Measurements from ENCODE around the gene TUFT1. TPM values are rescaled to one million over a fixed set of nuclear protein-coding genes. Genes with fewer than 3 reads are reported as not detected.
A peak's percentile ranks its signal among the peaks of the same experiment; 100 is the strongest.
"Not testable (repeated sequence)": the region's sequence is repeated elsewhere in the genome, so short reads cannot be mapped to it uniquely, and the experiment has no call there.

The TUFT1 gene
- total RNA-seq, 3 donors from 2014 or later: 1.2 to 4.0 (median 2.2) TPM

- ATAC-seq (peak; percentile 96 to 99), DNase-seq (peak; percentile 86)
- peaks cover 7% of the 10 kb centered on the region for H3K9me3 Mint-ChIP-seq
- H3K27me3 Mint-ChIP-seq (ENCODE audit: low read depth): peaks cover 9% of the 10 kb centered on the region
- peaks cover 1% of the 10 kb centered on the region for H3K36me3 Mint-ChIP-seq (ENCODE audit: insufficient read depth)
- H3K4me3 Mint-ChIP-seq: peak overlapping the region; percentile 60
- peaks cover 8% of the 10 kb centered on the region for H3K4me1 Mint-ChIP-seq (ENCODE audit: low read depth)
These were observed 54.1 kb downstream of the TUFT1 start for GRCh38 chr1:151594143-151594625.

DNA sequence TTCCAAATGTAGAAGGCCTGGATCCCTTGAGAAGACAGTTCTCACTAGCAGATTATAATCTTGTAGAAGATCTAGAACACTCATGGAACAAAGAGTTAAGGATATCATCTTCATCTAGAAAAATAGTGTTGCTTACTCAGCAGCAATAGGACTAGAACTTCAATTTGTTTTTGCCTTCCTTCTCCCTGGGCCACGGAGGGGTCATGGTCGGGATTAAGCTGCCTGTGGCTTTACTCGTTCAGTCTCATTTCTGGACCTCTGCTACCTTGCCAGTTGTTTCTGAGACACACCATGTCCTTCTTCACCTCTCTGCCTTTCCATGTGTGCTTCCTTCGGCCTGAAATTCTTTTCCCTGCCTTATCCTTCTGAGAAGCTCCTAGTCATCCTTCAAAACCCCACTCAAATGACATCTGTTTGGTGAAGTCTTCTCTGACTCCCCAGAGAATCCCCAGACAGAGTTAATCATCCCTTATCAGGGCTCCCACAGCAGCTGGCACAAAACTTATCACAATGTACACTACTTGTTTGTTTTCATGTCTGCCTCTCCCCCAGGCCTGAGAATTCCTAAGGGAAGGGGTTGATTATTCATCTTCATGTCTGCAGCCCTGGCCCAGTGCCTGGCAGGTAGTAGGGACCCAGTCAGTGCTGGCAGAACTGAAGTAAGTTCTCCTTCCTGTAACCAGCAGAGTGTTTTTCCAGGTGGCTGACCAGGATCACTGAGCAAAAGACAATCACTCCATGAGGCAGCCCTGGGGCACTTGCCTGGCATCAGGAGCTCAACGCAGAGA lies 56.3 kb downstream of the TUFT1 start:
- ATAC-seq (no peak), DNase-seq (no peak)
- H3K9me3 Mint-ChIP-seq: no peaks in the 10 kb centered on the region
- H3K36me3 Mint-ChIP-seq (ENCODE audit: insufficient read depth): no peaks in the 10 kb centered on the region
- peaks cover 2% of the 10 kb centered on the region for H3K27me3 Mint-ChIP-seq (ENCODE audit: low read depth)
- peaks cover 8% of the 10 kb centered on the region for H3K4me1 Mint-ChIP-seq (ENCODE audit: low read depth)
- H3K4me3 Mint-ChIP-seq: no peak overlapping the region

- ATAC-seq; H3K4me3 Mint-ChIP-seq; H3K4me1 Mint-ChIP-seq (ENCODE audit: low read depth); DNase-seq; H3K36me3 Mint-ChIP-seq (ENCODE audit: insufficient read depth); H3K9me3 Mint-ChIP-seq: not testable (repeated sequence)
- peaks cover 10% of the 10 kb centered on the region for H3K27me3 Mint-ChIP-seq (ENCODE audit: low read depth)
These were observed 62.4 kb downstream of the TUFT1 start for GRCh38 chr1:151602550-151602949.

- H3K4me3 Mint-ChIP-seq: no peak overlapping the region
- no peaks in the 10 kb centered on the region for H3K9me3 Mint-ChIP-seq
- no peaks in the 10 kb centered on the region for H3K36me3 Mint-ChIP-seq (ENCODE audit: insufficient read depth)
- no peaks in the 10 kb centered on the region for H3K4me1 Mint-ChIP-seq (ENCODE audit: low read depth)
- ATAC-seq: no peak
- peaks cover 15% of the 10 kb centered on the region for H3K27me3 Mint-ChIP-seq (ENCODE audit: low read depth)
- DNase-seq: no peak
These were observed 64.2 kb downstream of the TUFT1 start for GRCh38 chr1:151604291-151604690.

- Mint-ChIP-seq H3K4me3 (no peak overlapping the region), H3K27me3 (ENCODE audit: low read depth) (peaks cover 15% of the 10 kb centered on the region), H3K4me1 (ENCODE audit: low read depth) (peaks cover under 1% of the 10 kb centered on the region), H3K9me3 (no peaks in the 10 kb centered on the region), H3K36me3 (ENCODE audit: insufficient read depth) (no peaks in the 10 kb centered on the region)
- DNase-seq (no peak), ATAC-seq (peak; percentile 44 to 48)
These were observed 66.3 kb downstream of the TUFT1 start for GRCh38 chr1:151606384-151606783.

GRCh38 chr1:151606857-151607256 lies 66.7 kb downstream of the TUFT1 start:
- DNase-seq (no peak), ATAC-seq (no peak)
- Mint-ChIP-seq H3K27me3 (ENCODE audit: low read depth) (peaks cover 15% of the 10 kb centered on the region), H3K9me3 (no peaks in the 10 kb centered on the region), H3K4me1 (ENCODE audit: low read depth) (peaks cover 4% of the 10 kb centered on the region), H3K4me3 (no peak overlapping the region), H3K36me3 (ENCODE audit: insufficient read depth) (no peaks in the 10 kb centered on the region)

- peaks cover 7% of the 10 kb centered on the region for H3K27me3 Mint-ChIP-seq (ENCODE audit: low read depth)
- peaks cover 23% of the 10 kb centered on the region for H3K4me1 Mint-ChIP-seq (ENCODE audit: low read depth)
- no peak overlapping the region for H3K4me3 Mint-ChIP-seq
- no peak for ATAC-seq
- no peak for DNase-seq
- no peaks in the 10 kb centered on the region for H3K36me3 Mint-ChIP-seq (ENCODE audit: insufficient read depth)
- H3K9me3 Mint-ChIP-seq: no peaks in the 10 kb centered on the region
These were observed 70.0 kb downstream of the TUFT1 start for GRCh38 chr1:151610142-151610541.

- Mint-ChIP-seq H3K4me3 (peak overlapping the region; percentile 90), H3K4me1 (ENCODE audit: low read depth) (peaks cover 32% of the 10 kb centered on the region), H3K27me3 (ENCODE audit: low read depth) (peaks cover 6% of the 10 kb centered on the region), H3K36me3 (ENCODE audit: insufficient read depth) (peaks cover 2% of the 10 kb centered on the region), H3K9me3 (no peaks in the 10 kb centered on the region)
- no peak for ATAC-seq
- DNase-seq: no peak
These were observed 71.2 kb downstream of the TUFT1 start for GRCh38 chr1:151611288-151611790.

GRCh38 chr1:151611832-151612500 lies 71.9 kb downstream of the TUFT1 start, which contains the start of gene SNX27:
TSS of gene SNX27 (plus strand) at chr1:151612050. CDS start at chr1:151612202, 152 bp downstream.
- H3K9me3 Mint-ChIP-seq: no peaks in the 10 kb centered on the region
- H3K36me3 Mint-ChIP-seq (ENCODE audit: insufficient read depth): peaks cover 2% of the 10 kb centered on the region
- peaks cover 6% of the 10 kb centered on the region for H3K27me3 Mint-ChIP-seq (ENCODE audit: low read depth)
- H3K4me1 Mint-ChIP-seq (ENCODE audit: low read depth): peaks cover 38% of the 10 kb centered on the region
- peak within 1 kb of the TSS; percentile 90 for H3K4me3 Mint-ChIP-seq
- peak; percentile 95 to 96 for ATAC-seq
- DNase-seq: peak; percentile 83

- peak; percentile 14 for DNase-seq
- H3K36me3 Mint-ChIP-seq (ENCODE audit: insufficient read depth): peaks cover 2% of the 10 kb centered on the region
- peak; percentile 16 to 18 for ATAC-seq
- peaks cover 39% of the 10 kb centered on the region for H3K4me1 Mint-ChIP-seq (ENCODE audit: low read depth)
- no peaks in the 10 kb centered on the region for H3K9me3 Mint-ChIP-seq
- H3K27me3 Mint-ChIP-seq (ENCODE audit: low read depth): peaks cover 4% of the 10 kb centered on the region
- H3K4me3 Mint-ChIP-seq: peak overlapping the region; percentile 90
These were observed 72.6 kb downstream of the TUFT1 start for GRCh38 chr1:151612501-151613281.

DNA sequence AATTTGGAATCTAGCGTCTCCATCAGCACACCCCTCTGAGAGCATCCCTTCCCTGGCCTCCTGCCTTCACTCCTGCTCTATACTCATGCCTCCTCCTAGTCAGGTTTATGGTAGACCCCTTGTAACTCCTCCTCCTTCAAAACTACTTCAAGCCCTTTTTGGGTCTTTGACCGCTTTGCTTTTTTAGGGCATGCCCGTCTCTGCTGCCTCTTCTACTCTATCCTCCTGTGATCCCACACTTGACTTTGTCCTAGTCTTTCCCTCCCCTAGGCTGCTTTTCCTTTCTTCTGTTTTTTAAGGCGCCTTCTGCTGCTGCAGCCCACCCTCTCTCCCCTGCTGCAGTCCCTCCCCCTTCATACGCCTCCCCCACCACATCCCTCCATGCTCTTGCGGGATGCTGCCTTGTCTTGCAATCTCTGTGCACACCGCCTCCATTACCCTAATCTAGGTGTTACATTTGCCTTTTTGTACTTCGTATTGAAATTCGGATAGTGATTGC lies 73.2 kb downstream of the TUFT1 start:
- ATAC-seq (no peak), DNase-seq (no peak)
- no peaks in the 10 kb centered on the region for H3K9me3 Mint-ChIP-seq
- H3K27me3 Mint-ChIP-seq (ENCODE audit: low read depth): peaks cover 2% of the 10 kb centered on the region
- H3K36me3 Mint-ChIP-seq (ENCODE audit: insufficient read depth): peaks cover 2% of the 10 kb centered on the region
- peaks cover 40% of the 10 kb centered on the region for H3K4me1 Mint-ChIP-seq (ENCODE audit: low read depth)
- H3K4me3 Mint-ChIP-seq: peak overlapping the region; percentile 90

DNA sequence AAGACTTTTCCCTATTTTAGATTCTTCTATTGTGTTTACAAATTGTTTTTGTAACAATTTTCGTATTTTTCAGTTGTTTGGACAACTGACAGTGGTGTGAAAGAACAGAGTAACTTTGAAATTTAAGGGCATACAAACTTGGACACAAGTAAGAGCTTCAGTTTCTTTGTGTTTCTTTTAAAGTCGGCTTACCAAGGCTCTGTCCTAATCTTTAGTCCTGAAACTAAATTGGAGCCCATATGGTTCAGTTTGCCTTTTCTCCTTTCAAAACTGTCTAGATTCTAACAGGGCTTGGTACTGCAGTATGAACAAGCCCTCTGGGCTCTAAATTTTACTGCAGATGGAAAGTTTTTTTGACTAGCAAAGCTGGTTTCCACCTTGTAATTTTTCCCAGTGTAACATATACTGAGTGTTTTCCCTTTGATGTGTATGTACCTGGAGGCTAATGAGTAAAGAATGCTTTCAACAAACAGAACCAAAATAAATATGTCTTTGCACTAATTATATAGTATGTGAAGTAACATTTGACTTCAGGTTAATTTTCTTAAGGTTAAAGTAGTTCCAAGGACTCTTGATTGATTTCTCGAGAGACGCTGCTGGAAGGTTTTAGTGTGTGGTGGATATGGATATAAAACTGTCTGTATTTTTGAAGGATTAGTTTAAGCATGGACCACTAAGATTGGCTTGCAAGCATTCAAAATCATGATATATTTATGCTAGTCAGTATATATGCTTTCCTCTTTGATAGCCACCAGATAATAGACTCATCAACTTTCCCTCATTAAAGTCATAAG lies 75.8 kb downstream of the TUFT1 start:
- no peaks in the 10 kb centered on the region for H3K9me3 Mint-ChIP-seq
- H3K36me3 Mint-ChIP-seq (ENCODE audit: insufficient read depth): peaks cover 2% of the 10 kb centered on the region
- H3K27me3 Mint-ChIP-seq (ENCODE audit: low read depth): no peaks in the 10 kb centered on the region
- ATAC-seq (no peak), DNase-seq (no peak)
- H3K4me1 Mint-ChIP-seq (ENCODE audit: low read depth): peaks cover 51% of the 10 kb centered on the region
- H3K4me3 Mint-ChIP-seq: no peak overlapping the region

- no peaks in the 10 kb centered on the region for H3K27me3 Mint-ChIP-seq (ENCODE audit: low read depth)
- peaks cover 2% of the 10 kb centered on the region for H3K36me3 Mint-ChIP-seq (ENCODE audit: insufficient read depth)
- no peak overlapping the region for H3K4me3 Mint-ChIP-seq
- ATAC-seq (no peak), DNase-seq (no peak)
- peaks cover 55% of the 10 kb centered on the region for H3K4me1 Mint-ChIP-seq (ENCODE audit: low read depth)
- H3K9me3 Mint-ChIP-seq: no peaks in the 10 kb centered on the region
These were observed 76.4 kb downstream of the TUFT1 start for GRCh38 chr1:151616505-151616849.

Data from activated T-cell treated with anti-CD3 and anti-CD28 coated beads, Interleukin-2, amount 50 U/mL, for 4 hours (primary cell).